ENCODE data around the gene HNF4A.

Gene HNF4A

GRCh38 chr20:44414808-44415207, 59.3 kb downstream of the HNF4A start:
- H3K4me3 ChIP-seq (ENCODE audit: severe bottlenecking), result no peak overlapping the region
- no peaks in the 10 kb centered on the region for H3K9me3 ChIP-seq (ENCODE audit: severe bottlenecking)
- H3K27ac ChIP-seq (ENCODE audit: poor library complexity, severe bottlenecking), result no peak overlapping the region
- DNase-seq (ENCODE audit: low spot score) (no peak), ATAC-seq (ENCODE audit: low read depth) (no peak)
- H3K36me3 ChIP-seq (ENCODE audit: low read depth), result no peaks in the 10 kb centered on the region
- no peaks in the 10 kb centered on the region for H3K4me1 ChIP-seq (ENCODE audit: insufficient read depth, poor library complexity, severe bottlenecking)
- no peak for TF ChIP-seq CTCF (IDR thresholded peaks at IDR 0.05; ENCODE audit: poor library complexity, severe bottlenecking)
- no peaks in the 10 kb centered on the region for H3K27me3 ChIP-seq (ENCODE audit: insufficient read depth, poor library complexity, severe bottlenecking)

GRCh38 chr20:44415833-44416715, 60.6 kb downstream of the HNF4A start:
- Histone ChIP-seq H3K4me1 (ENCODE audit: insufficient read depth, poor library complexity, severe bottlenecking) (no peaks in the 10 kb centered on the region), H3K27ac (ENCODE audit: poor library complexity, severe bottlenecking) (no peak overlapping the region), H3K36me3 (ENCODE audit: low read depth) (no peaks in the 10 kb centered on the region), H3K4me3 (ENCODE audit: severe bottlenecking) (no peak overlapping the region), H3K9me3 (ENCODE audit: severe bottlenecking) (no peaks in the 10 kb centered on the region), H3K27me3 (ENCODE audit: insufficient read depth, poor library complexity, severe bottlenecking) (no peaks in the 10 kb centered on the region)
- no peak for ATAC-seq (ENCODE audit: low read depth)
- DNase-seq (ENCODE audit: low spot score), result no peak
- TF ChIP-seq CTCF (IDR thresholded peaks at IDR 0.05; ENCODE audit: poor library complexity, severe bottlenecking), result no peak

GRCh38 chr20:44418069-44418905, 62.8 kb downstream of the HNF4A start:
- no peak for ATAC-seq (ENCODE audit: low read depth)
- H3K9me3 ChIP-seq (ENCODE audit: severe bottlenecking), result no peaks in the 10 kb centered on the region
- no peak for TF ChIP-seq CTCF (IDR thresholded peaks at IDR 0.05; ENCODE audit: poor library complexity, severe bottlenecking)
- peaks cover 6% of the 10 kb centered on the region for H3K4me1 ChIP-seq (ENCODE audit: insufficient read depth, poor library complexity, severe bottlenecking)
- no peaks in the 10 kb centered on the region for H3K36me3 ChIP-seq (ENCODE audit: low read depth)
- H3K4me3 ChIP-seq (ENCODE audit: severe bottlenecking), result no peak overlapping the region
- DNase-seq (ENCODE audit: low spot score), result no peak
- no peaks in the 10 kb centered on the region for H3K27me3 ChIP-seq (ENCODE audit: insufficient read depth, poor library complexity, severe bottlenecking)
- no peak overlapping the region for H3K27ac ChIP-seq (ENCODE audit: poor library complexity, severe bottlenecking)

- Histone ChIP-seq H3K4me1 (ENCODE audit: insufficient read depth, poor library complexity, severe bottlenecking) (peaks cover 6% of the 10 kb centered on the region), H3K27me3 (ENCODE audit: insufficient read depth, poor library complexity, severe bottlenecking) (no peaks in the 10 kb centered on the region), H3K9me3 (ENCODE audit: severe bottlenecking) (no peaks in the 10 kb centered on the region), H3K36me3 (ENCODE audit: low read depth) (no peaks in the 10 kb centered on the region), H3K4me3 (ENCODE audit: severe bottlenecking) (no peak overlapping the region), H3K27ac (ENCODE audit: poor library complexity, severe bottlenecking) (no peak overlapping the region)
- no peak for DNase-seq (ENCODE audit: low spot score)
- no peak for ATAC-seq (ENCODE audit: low read depth)
- no peak for TF ChIP-seq CTCF (IDR thresholded peaks at IDR 0.05; ENCODE audit: poor library complexity, severe bottlenecking)
Observed at GRCh38 chr20:44419131-44419844, 63.8 kb downstream of the HNF4A start.
